Endothelial cell of umbilical vein (primary cell): ENCODE data around the gene ATG7. TPM values are rescaled to one million over a fixed set of nuclear protein-coding genes. Genes with fewer than 3 reads are reported as not detected.

Experiments
- BruUV-seq: library from RNA; stranded (reverse); fragments of 400-500 nt; replicated peaks from 2 replicates; lab custom pipeline; 2021; lab: Mats Ljungman, UMichigan
- CTCF ChIA-PET: fragments of 300-600, 350-600 bp; sonication (Branson Sonifier 250); formaldehyde crosslinking; loops from one replicate; lab custom pipeline; 2021; ENCODE audit warnings: antibody characterized with exemption, inconsistent platforms; lab: Charles Lee
- POLR2A ChIA-PET: fragments of 300-600, 350-600 bp; sonication (Branson Sonifier 250); formaldehyde crosslinking; loops from one replicate; lab custom pipeline; 2021; ENCODE audit warnings: antibody characterized with exemption, inconsistent platforms; lab: Charles Lee
- DNase-seq: peaks from one replicate; pipeline ENCODE4 v3.0.0-alpha.2; 2011; ENCODE audit warnings: low read depth, low spot score
- FAIRE-seq: peaks from 2 replicates; lab custom pipeline; 2011; peaks lifted over from hg19 to GRCh38; lab: Jason Lieb, UNC
- H2AFZ ChIP-seq: 2 replicates; pipeline ENCODE4 v1.6.0; 2012; ENCODE audit warnings: low read depth, low read length, control low read depth, inconsistent platforms
- H3K27ac ChIP-seq: 2 replicates; pipeline ENCODE4 v1.5.1; 2011; ENCODE audit warnings: low read depth, mild to moderate bottlenecking, control low read depth, low read length, moderate library complexity; ENCODE audit not compliant: insufficient read depth
- H3K27me3 ChIP-seq, 2 experiments: 2 replicates each; pipeline versions ENCODE4 v1.6.0 to v1.6.1; 2011; ENCODE audit warnings: low read length in 2 of 2, mixed read lengths in 1 of 2; ENCODE audit not compliant: control insufficient read depth in 2 of 2, insufficient read depth in 2 of 2
- H3K36me3 ChIP-seq, 2 experiments: 2 replicates in 1 of 2; 3 replicates in 1 of 2; pipeline ENCODE4 v1.5.1; 2011; ENCODE audit warnings: low read length in 2 of 2, mild to moderate bottlenecking in 1 of 2, moderate library complexity in 1 of 2; ENCODE audit not compliant: control insufficient read depth in 2 of 2, insufficient read depth in 2 of 2; ENCODE audit errors: extremely low read depth in 1 of 2
- H3K4me1 ChIP-seq: 3 replicates; pipeline ENCODE4 v1.5.1; 2011; ENCODE audit warnings: mild to moderate bottlenecking, low read length; ENCODE audit not compliant: control insufficient read depth, insufficient read depth; ENCODE audit errors: extremely low read depth
- H3K4me2 ChIP-seq: 2 replicates; pipeline ENCODE4 v1.6.1; 2011; ENCODE audit warnings: low read length, control low read depth, mixed read lengths; ENCODE audit not compliant: insufficient read depth
- H3K4me3 ChIP-seq, 3 experiments: fragments of 200-600 bp in 1 of 3; sonication (generic), shearing (Covaris generic) in 1 of 3; replicated peaks in 1 of 3; 2 replicates each; pipeline ENCODE4 v1.5.1; 2011 to 2016; ENCODE audit warnings: control low read depth in 3 of 3, low read length in 3 of 3, mild to moderate bottlenecking in 2 of 3, inconsistent platforms in 1 of 3, low read depth in 1 of 3, moderate library complexity in 1 of 3; ENCODE audit not compliant: insufficient read depth in 1 of 3
- H3K79me2 ChIP-seq: 2 replicates; pipeline ENCODE4 v1.6.0; 2012; ENCODE audit warnings: low read length, inconsistent platforms; ENCODE audit not compliant: control insufficient read depth, insufficient read depth
- H3K9ac ChIP-seq: replicated peaks from 2 replicates; pipeline ENCODE3; 2011; ENCODE audit warnings: low read length, control low read depth; ENCODE audit not compliant: insufficient read depth; ENCODE audit errors: extremely low read depth
- H3K9me1 ChIP-seq: replicated peaks from 3 replicates; pipeline ENCODE4 v1.6.0; 2011; ENCODE audit warnings: mild to moderate bottlenecking, low read length; ENCODE audit not compliant: control insufficient read depth, insufficient read depth; ENCODE audit errors: extremely low read depth
- H3K9me3 ChIP-seq: replicated peaks from 2 replicates; pipeline ENCODE4 v1.5.1; 2012; ENCODE audit warnings: low read length, inconsistent platforms; ENCODE audit not compliant: control insufficient read depth, insufficient read depth
- H4K20me1 ChIP-seq: replicated peaks from 2 replicates; pipeline ENCODE3; 2011; ENCODE audit warnings: mild to moderate bottlenecking, low read length; ENCODE audit not compliant: control insufficient read depth, insufficient read depth; ENCODE audit errors: extremely low read depth
- FOS ChIP-seq: IDR thresholded peaks from 2 replicates; pipeline ENCODE4 v1.6.1; 2011; ENCODE audit warnings: mild to moderate bottlenecking, low read length, moderate library complexity, borderline replicate concordance; ENCODE audit not compliant: insufficient read depth
- GATA2 ChIP-seq: IDR thresholded peaks from 2 replicates; pipeline ENCODE4 v1.7.0; 2011; ENCODE audit warnings: low read depth, mild to moderate bottlenecking, moderate library complexity, mixed read lengths, low read length; ENCODE audit not compliant: insufficient read length, insufficient read depth
- MAX ChIP-seq: IDR thresholded peaks from 2 replicates; pipeline ENCODE4 v1.6.1; 2011; ENCODE audit not compliant: insufficient read depth, insufficient read length
- MYC ChIP-seq: IDR thresholded peaks from one replicate; pipeline ENCODE4 v1.6.1; 2011; ENCODE audit warnings: mild to moderate bottlenecking, low read depth, low read length
- POLR2A ChIP-seq: IDR thresholded peaks from 2 replicates; pipeline ENCODE4 v1.6.1; 2012; ENCODE audit warnings: low read depth, mild to moderate bottlenecking, control low read depth, low read length
- POLR2AphosphoS5 ChIP-seq: IDR thresholded peaks from 2 replicates; pipeline ENCODE4 v1.6.1; 2012; ENCODE audit warnings: low read depth, mild to moderate bottlenecking, control low read depth, low read length, moderate library complexity; ENCODE audit not compliant: insufficient read depth
- dilution Hi-C: fragments of 300-500 bp; cut with MboI; formaldehyde crosslinking; loops from one replicate; pipeline ENCODE4 v1.15.0; 2019; ENCODE audit warnings: low sequenced_read_pairs; ENCODE audit not compliant: extremely low pct_ligation_motif_present
- intact Hi-C: fragments of 100-400 bp; cut with micrococcal nuclease; formaldehyde crosslinking; loops from one replicate; pipeline ENCODE4 v1.10.0; 2022
- polyA plus RNA-seq, 4 experiments: library from polyadenylated mRNA; depleted of rRNA in 3 of 4; stranded (reverse) in 3 of 4; unstranded in 1 of 4; fragments of >200 nt; gene quantifications; 2 replicates each; pipeline versions ENCODE4 v1.2.1 to v1.2.3, GENCODE V29; 2011 to 2012; ENCODE audit warnings: missing spikeins in 1 of 4
- total RNA-seq: library from RNA; stranded (reverse); gene quantifications from 2 replicates; pipeline ENCODE4 v1.2.3, GENCODE V29; 2021

ATG7 gene
- total and polyA plus RNA-seq, 2 donors (not counting 3 experiments of a cell fraction or from before 2014, with no cell fraction given): 30.8 to 48.3 TPM

GRCh38 chr3:11534793-11535101 is 262.6 kb downstream of the ATG7 start:
- no peak overlapping the region for H3K27ac ChIP-seq
- H3K27me3 ChIP-seq: no peaks in the 10 kb centered on the region
- no peaks in the 10 kb centered on the region for H3K36me3 ChIP-seq
- DNase-seq (no peak), FAIRE-seq (no peak)
- no peaks in the 10 kb centered on the region for H4K20me1 ChIP-seq
- BruUV-seq: no TSS peak
- H3K9me3 ChIP-seq: no peaks in the 10 kb centered on the region
- intact Hi-C loops (no loop called here), dilution Hi-C loops (no loop called here)
- no peaks in the 10 kb centered on the region for H3K4me1 ChIP-seq
- TF ChIP-seq MAX (no peak), MYC (no peak), POLR2A (no peak)
- no peaks in the 10 kb centered on the region for H3K9me1 ChIP-seq
- H3K4me3 ChIP-seq: no peak overlapping the region
- no peak overlapping the region for H3K9ac ChIP-seq
- no peak overlapping the region for H2AFZ ChIP-seq
- H3K79me2 ChIP-seq: no peaks in the 10 kb centered on the region
- POLR2A ChIA-PET: no interaction called here
- H3K4me2 ChIP-seq: no peak overlapping the region
- CTCF ChIA-PET: interaction anchor here (1.1 to 1.9 kb wide), 3 partner anchors 11 to 33 kb away, joined by 3 to 6 read pairs (median 4); no protein-coding TSS in a partner anchor

- Histone ChIP-seq H3K36me3 (no peaks in the 10 kb centered on the region), H3K27ac (no peak overlapping the region), H3K27me3 (no peaks in the 10 kb centered on the region), H3K9ac (no peak overlapping the region), H3K79me2 (no peaks in the 10 kb centered on the region), H3K9me3 (no peaks in the 10 kb centered on the region), H3K9me1 (no peaks in the 10 kb centered on the region), H3K4me2 (no peak overlapping the region), H3K4me1 (no peaks in the 10 kb centered on the region), H2AFZ (no peak overlapping the region), H3K4me3 (no peak overlapping the region), H4K20me1 (no peaks in the 10 kb centered on the region)
- dilution Hi-C loops: no loop called here
- intact Hi-C loops: no loop called here
- TF ChIP-seq POLR2AphosphoS5: no peak
- TF ChIP-seq FOS: no peak
- no peak for TF ChIP-seq GATA2
- TF ChIP-seq MAX: no peak
- TF ChIP-seq POLR2A: no peak
- DNase-seq: no peak
- POLR2A ChIA-PET: no interaction called here
- no TSS peak for BruUV-seq
- no peak for FAIRE-seq
- CTCF ChIA-PET: interaction anchor here (1.1 to 1.9 kb wide), 3 partner anchors 12 to 32 kb away, joined by 3 to 6 read pairs (median 4); no protein-coding TSS in a partner anchor
These were observed 263.2 kb downstream of the ATG7 start for GRCh38 chr3:11535243-11535960.
